HepG2 (cell line): ENCODE data around the gene RIIAD1. TPM values are rescaled to one million over a fixed set of nuclear protein-coding genes. Genes with fewer than 3 reads are reported as not detected.
"Not testable (repeated sequence)": the region's sequence is repeated elsewhere in the genome, so short reads cannot be mapped to it uniquely, and the experiment has no call there.

Source experiments
- ATAC-seq: fragments of 200-7000 bp; cut with Tn5 transposase; 3 replicates; pipeline ENCODE4 v1.9.1; 2020; ENCODE audit warnings: mild to moderate bottlenecking, moderate library complexity
- BruUV-seq: library from RNA; stranded (reverse); fragments of 400-500 nt; replicated peaks from 2 replicates; lab custom pipeline; 2021; lab: Mats Ljungman, UMichigan
- CTCF ChIA-PET: fragments of 300-600 bp; formaldehyde crosslinking; extraction: SDS; loops from one replicate; lab custom pipeline; 2021; ENCODE audit warnings: low total read pairs, inconsistent platforms, low intra/inter-chr PET ratio; lab: Yijun Ruan, JAX
- POLR2A ChIA-PET: fragments of 350-600 bp; sonication (Branson Sonifier 250); formaldehyde crosslinking; loops from one replicate; lab custom pipeline; 2020; ENCODE audit warnings: antibody characterized with exemption, inconsistent platforms; lab: Yijun Ruan, JAX
- DNase-seq: peaks from one replicate; pipeline ENCODE4 v3.0.0-alpha.2; 2015; ENCODE audit warnings: low spot score
- FAIRE-seq: peaks from 3 replicates; lab custom pipeline; 2011; peaks lifted over from hg19 to GRCh38; lab: Jason Lieb, UNC
- H2AFZ ChIP-seq: one replicate; pipeline ENCODE4 v1.6.1; 2011; ENCODE audit warnings: low read length, inconsistent platforms
- H3K27ac ChIP-seq: fragments of 300-600 bp; 3 replicates; pipeline ENCODE4 v1.8.0; 2011; ENCODE audit warnings: mixed run types, mild to moderate bottlenecking, mixed read lengths, low read length, inconsistent platforms; ENCODE audit not compliant: insufficient read depth; ENCODE audit errors: extremely low read length
- H3K27me3 ChIP-seq, 2 experiments: fragments of 200-600 bp in 1 of 2; 2 replicates in 1 of 2; 3 replicates in 1 of 2; pipeline versions ENCODE4 v1.6.0 to v1.8.0; 2011; ENCODE audit warnings: low read length in 2 of 2, mild to moderate bottlenecking in 2 of 2, moderate library complexity in 2 of 2, inconsistent platforms in 1 of 2; ENCODE audit not compliant: insufficient read depth in 2 of 2, control insufficient read depth in 1 of 2
- H3K36me3 ChIP-seq, 2 experiments: fragments of 200-600 bp in 1 of 2; replicated peaks in 1 of 2; 2 replicates in 1 of 2; 3 replicates in 1 of 2; pipeline versions ENCODE4 v1.5.1 to v1.8.0; 2011; ENCODE audit warnings: low read length in 2 of 2, inconsistent platforms in 1 of 2; ENCODE audit not compliant: insufficient read depth in 2 of 2, control insufficient read depth in 1 of 2
- H3K4me1 ChIP-seq: 2 replicates; pipeline ENCODE4 v1.5.1; 2012; ENCODE audit warnings: low read length, inconsistent platforms; ENCODE audit not compliant: insufficient read depth
- H3K4me2 ChIP-seq: 2 replicates; pipeline ENCODE4 v1.6.0; 2011; ENCODE audit warnings: low read depth, low read length, inconsistent platforms
- H3K4me3 ChIP-seq, 3 experiments: fragments of 200-600 bp in 1 of 3; sonication (generic), shearing (Covaris generic) in 1 of 3; replicated peaks in 1 of 3; 2 replicates each; pipeline ENCODE4 v1.5.1; 2011 to 2016; ENCODE audit warnings: low read length in 3 of 3, inconsistent platforms in 2 of 3, low read depth in 2 of 3, mild to moderate bottlenecking in 2 of 3, control low read depth in 1 of 3, mixed read lengths in 1 of 3; ENCODE audit not compliant: insufficient read depth in 1 of 3
- H3K79me2 ChIP-seq: one replicate; pipeline ENCODE4 v1.6.1; 2011; ENCODE audit warnings: low read length, inconsistent platforms; ENCODE audit not compliant: insufficient read depth
- H3K9ac ChIP-seq: 2 replicates; pipeline ENCODE4 v1.6.0; 2011; ENCODE audit warnings: mild to moderate bottlenecking, low read depth, low read length, inconsistent platforms; ENCODE audit not compliant: insufficient read depth
- H3K9me3 ChIP-seq: 2 replicates; pipeline ENCODE4 v1.5.1; 2012; ENCODE audit warnings: mild to moderate bottlenecking, low read length
- H4K20me1 ChIP-seq: 2 replicates; pipeline ENCODE4 v1.6.0; 2011; ENCODE audit warnings: inconsistent platforms, mild to moderate bottlenecking, low read length, moderate library complexity; ENCODE audit not compliant: insufficient read depth
- ETV6 ChIP-seq: sonication (generic); formaldehyde crosslinking; conservative IDR thresholded peaks from 2 replicates; pipeline ENCODE4 v1.4.0; 2020; ENCODE audit warnings: missing genetic modification reagents
- HIVEP1 ChIP-seq: sonication (generic); formaldehyde crosslinking; IDR thresholded peaks from 2 replicates; pipeline ENCODE4 v1.4.0; 2020; ENCODE audit warnings: mild to moderate bottlenecking, missing genetic modification reagents
- ZNF451 ChIP-seq: sonication (generic); formaldehyde crosslinking; IDR thresholded peaks from 2 replicates; pipeline ENCODE4 v1.5.0; 2020; ENCODE audit warnings: mild to moderate bottlenecking, missing genetic modification reagents
- ZNF576 ChIP-seq: sonication (generic); formaldehyde crosslinking; IDR thresholded peaks from 2 replicates; pipeline ENCODE4 v1.4.0; 2020; ENCODE audit warnings: mild to moderate bottlenecking, missing genetic modification reagents
- ZNF704 ChIP-seq: sonication (generic); formaldehyde crosslinking; IDR thresholded peaks from 2 replicates; pipeline ENCODE4 v1.8.1; 2023; ENCODE audit warnings: mild to moderate bottlenecking, inconsistent platforms, moderate library complexity, missing genetic modification reagents, borderline replicate concordance
- ZNF746 ChIP-seq: sonication (generic); formaldehyde crosslinking; IDR thresholded peaks from 2 replicates; pipeline ENCODE4 v1.8.0; 2022; ENCODE audit warnings: mild to moderate bottlenecking, missing genetic modification reagents
- WGBS: methylation state at CpG from one replicate; pipeline ENCODE4 v1.1.6; 2017; ENCODE audit warnings: low lambda C conversion rate; 5-methylcytosine and 5-hydroxymethylcytosine counted together
- in situ Hi-C: cut with HindIII; loops from 2 replicates; pipeline ENCODE4 v1.10.0; 2017; ENCODE audit warnings: low pct_unique_long_range_greater_than_20kb; ENCODE audit not compliant: extremely low pct_ligation_motif_present
- intact Hi-C: fragments of 100-400 bp; cut with micrococcal nuclease; formaldehyde crosslinking; loops from one replicate; pipeline ENCODE4 v1.10.0; 2022; ENCODE audit not compliant: unreplicated experiment
- polyA plus RNA-seq, 8 experiments: library from polyadenylated mRNA; depleted of rRNA in 3 of 8; stranded (reverse) in 7 of 8; unstranded in 1 of 8; fragments of >200 nt; fragmentation: Illumina TruSeq in 4 of 8; extraction: Trizol in 4 of 8; gene quantifications; 2 replicates each; pipeline versions ENCODE4 v1.2.1 to v1.2.3, GENCODE V29; 2011 to 2016; ENCODE audit warnings: low read depth in 4 of 8, missing spikeins in 1 of 8, mixed read lengths in 1 of 8; ENCODE audit not compliant: insufficient read depth in 1 of 8
- total RNA-seq, 5 experiments: library from RNA; depleted of rRNA; stranded (reverse); fragments of >200 nt; fragmentation: Illumina TruSeq; extraction: Trizol; gene quantifications; 2 replicates each; pipeline ENCODE4 v1.2.3, GENCODE V29; 2016; ENCODE audit warnings: low read depth in 1 of 5

The RIIAD1 gene
- total and polyA plus RNA-seq, 2 of the 13 experiments (the other 11 are each of a cell fraction or from before 2014, with no cell fraction given), result not detected

GRCh38 chr1:151681923-151682322, 39.4 kb upstream of the RIIAD1 start:
- 92% methylated on average over 2 of the region's 2 CpGs for WGBS
- no peak overlapping the region for H3K4me3 ChIP-seq
- TF ChIP-seq ZNF746 (no peak), HIVEP1 (no peak), ZNF576 (CRISPR knock-in tag) (no peak), ETV6 (CRISPR knock-in tag) (no peak), ZNF451 (CRISPR knock-in tag) (no peak), ZNF704 (CRISPR knock-in tag) (no peak)
- TF ChIP-seq, all 625 proteins: peak for 0
- ChIA-PET POLR2A (no interaction called here), CTCF (interaction anchor here (0.6 kb wide), 1 partner anchor 76 kb away, joined by 3 read pairs; no protein-coding TSS in a partner anchor)
- H3K4me1 ChIP-seq, result peaks cover 1% of the 10 kb centered on the region
- no peaks in the 10 kb centered on the region for H4K20me1 ChIP-seq
- intact Hi-C loops (no loop called here), in situ Hi-C loops (no loop called here)
- ATAC-seq, result no peak
- no peak overlapping the region for H3K27ac ChIP-seq
- no TSS peak for BruUV-seq
- DNase-seq, result no peak
- H3K9me3 ChIP-seq, result no peaks in the 10 kb centered on the region
- H3K4me2 ChIP-seq, result no peak overlapping the region
- no peak overlapping the region for H2AFZ ChIP-seq
- peaks cover 3 to 9% of the 10 kb centered on the region in 2 experiments; a peak in 4 of 5 replicates for H3K36me3 ChIP-seq
- H3K27me3 ChIP-seq, result no peaks in the 10 kb centered on the region
- H3K9ac ChIP-seq, result no peak overlapping the region
- FAIRE-seq, result no peak
- no peaks in the 10 kb centered on the region for H3K79me2 ChIP-seq

GRCh38 chr1:151682901-151683300, 38.4 kb upstream of the RIIAD1 start:
- H3K79me2 ChIP-seq, H3K9ac ChIP-seq, H2AFZ ChIP-seq, H3K9me3 ChIP-seq, H3K4me3 ChIP-seq, H3K36me3 ChIP-seq, ATAC-seq, FAIRE-seq, H3K4me2 ChIP-seq, POLR2A ChIA-PET, H3K27ac ChIP-seq, DNase-seq, intact Hi-C loops, CTCF ChIA-PET, H4K20me1 ChIP-seq, BruUV-seq, in situ Hi-C loops, H3K27me3 ChIP-seq: not testable (repeated sequence)
- 97% methylated on average over 7 of the region's 7 CpGs for WGBS
- H3K4me1 ChIP-seq, result peaks cover 11% of the 10 kb centered on the region
